HG03442 (cell line): ENCODE measurements around the gene CAV3.

ENCODE experiments used
- ATAC-seq: cut with Tn5 transposase; IDR thresholded peaks from one replicate; pipeline ENCODE4 v1.9.1; 2021; ENCODE audit warnings: mild to moderate bottlenecking, moderate library complexity; ENCODE audit not compliant: unreplicated experiment

Gene CAV3

DNA sequence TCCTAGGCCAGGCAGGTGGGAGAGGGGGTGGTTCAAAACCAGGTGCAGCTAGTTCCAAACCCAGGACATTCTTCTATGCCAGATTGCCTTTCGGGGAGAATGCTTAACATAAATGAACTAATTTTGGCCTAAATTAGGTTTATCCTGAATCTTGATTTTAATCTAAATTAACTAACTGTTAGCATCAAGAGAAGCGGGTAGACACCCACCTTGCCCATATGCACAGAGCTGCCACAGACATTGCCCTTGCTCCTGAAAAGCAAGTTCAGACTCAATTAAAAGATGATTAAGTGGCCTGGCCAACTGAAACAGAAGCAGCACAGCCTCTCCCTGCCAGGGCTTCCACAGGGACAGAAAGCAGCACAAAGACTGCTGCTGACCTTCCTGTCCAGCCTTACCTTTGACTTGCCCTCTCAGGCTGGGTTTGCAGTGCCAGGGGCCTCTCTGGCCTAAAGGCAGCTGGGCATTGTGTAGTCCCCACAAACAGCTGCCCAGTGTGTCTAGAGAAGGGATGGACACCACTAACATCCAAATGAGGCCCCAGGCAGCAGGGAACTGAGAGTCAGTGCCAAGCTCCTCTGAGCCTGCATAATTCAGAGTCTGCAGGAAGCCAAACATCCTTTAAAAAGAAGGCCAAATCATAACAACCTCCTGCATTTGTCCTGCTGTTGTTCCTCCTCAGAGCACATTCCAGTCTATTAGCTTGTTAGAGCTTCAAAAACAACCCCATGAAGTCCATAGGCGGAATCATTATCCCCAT lies 51.3 kb downstream of the CAV3 start:
- no peak for ATAC-seq

DNA sequence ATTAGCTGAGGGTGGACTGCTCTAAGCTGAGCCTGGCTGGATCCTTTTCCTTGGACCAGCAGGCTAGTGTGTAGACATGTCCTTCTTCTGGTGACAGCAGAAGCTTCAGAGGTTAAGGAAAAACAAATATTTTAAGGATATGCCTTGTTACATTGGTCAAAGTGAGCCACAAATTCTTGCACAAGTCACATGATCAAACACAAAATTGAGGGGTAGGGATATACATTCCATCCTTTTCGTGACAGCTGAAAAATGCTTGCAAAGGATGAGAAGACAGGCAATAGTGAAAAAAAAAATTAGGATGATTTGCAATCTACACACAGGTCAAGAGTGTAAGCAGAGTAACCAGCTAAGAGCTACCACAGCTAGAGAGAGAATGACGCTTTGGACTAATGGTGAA lies 56.9 kb downstream of the CAV3 start:
- no peak for ATAC-seq

DNA sequence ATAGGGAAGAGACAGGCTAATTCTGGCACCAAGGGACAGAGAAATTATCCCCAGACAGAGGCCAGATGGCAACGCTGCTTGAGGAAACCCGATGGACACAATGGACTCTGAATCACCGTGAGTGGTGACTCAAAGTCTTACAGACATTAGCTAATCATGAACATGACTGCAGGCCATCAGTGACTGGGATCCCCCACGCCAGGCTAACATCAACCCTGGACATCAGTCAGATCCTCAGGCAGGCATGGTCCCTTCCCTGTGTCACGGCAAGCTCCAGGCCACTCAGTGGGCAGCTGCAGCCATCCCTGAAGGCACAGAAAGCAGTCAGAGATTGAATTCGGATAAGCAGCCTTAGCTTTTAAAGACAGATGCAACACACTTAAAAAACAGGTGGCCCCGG lies 59.6 kb downstream of the CAV3 start:
- ATAC-seq: no peak

DNA sequence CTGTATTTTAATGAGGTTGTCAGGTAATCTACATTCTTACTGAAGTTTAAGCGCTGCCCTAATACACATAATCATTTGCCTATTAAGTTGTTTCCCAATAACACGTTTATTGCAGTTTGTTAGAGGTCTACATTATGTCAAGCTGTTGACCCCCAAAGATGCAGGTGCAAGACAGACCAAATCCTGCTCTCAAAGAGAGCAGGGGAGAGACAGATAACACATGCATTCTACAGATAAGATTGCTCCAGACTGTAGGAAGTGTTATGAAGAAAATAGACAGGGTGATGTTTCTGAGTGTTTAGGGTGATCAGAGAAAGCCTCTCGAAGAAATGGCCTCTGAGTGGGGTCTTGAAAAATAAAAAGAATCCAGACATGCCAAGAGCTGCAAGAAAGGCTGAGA lies 60.6 kb downstream of the CAV3 start:
- ATAC-seq: no peak
